ENCODE data around the gene OR4S2.

OR4S2 gene

DNA sequence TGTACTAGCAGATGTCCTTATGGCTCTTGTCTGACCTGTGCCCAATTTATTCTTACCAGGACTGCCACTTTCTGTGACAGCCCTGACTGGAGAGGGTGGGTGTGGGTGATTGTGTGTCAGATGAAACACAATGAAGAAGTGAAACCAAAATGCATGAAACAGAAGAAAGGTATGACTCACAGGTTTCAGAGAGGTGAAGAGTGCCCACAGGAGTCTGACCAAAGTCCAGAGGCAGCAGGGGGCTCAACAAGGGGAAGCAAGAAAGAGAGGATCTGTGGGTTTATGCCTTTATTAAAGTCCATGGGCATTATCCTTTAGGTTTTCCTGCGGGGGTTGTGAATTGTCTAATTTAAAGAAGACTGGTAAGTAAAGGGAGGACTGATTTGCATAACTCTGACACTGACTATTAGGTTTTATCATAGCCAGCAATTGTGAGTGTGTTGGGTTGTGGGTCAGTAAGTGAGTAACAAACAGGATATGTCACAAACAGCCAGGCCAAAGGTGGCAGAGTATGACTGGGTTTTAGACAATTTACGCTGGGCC is 10.0 kb downstream of the OR4S2 start:
- DNase-seq (ENCODE audit: low read depth): no peak
- no peak overlapping the region for H3K4me3 ChIP-seq (ENCODE audit: low read depth, low read length)
- no peak for TF ChIP-seq CTCF (IDR thresholded peaks at IDR 0.05; ENCODE audit: control insufficient read depth, extremely low read depth, insufficient read depth)

DNA sequence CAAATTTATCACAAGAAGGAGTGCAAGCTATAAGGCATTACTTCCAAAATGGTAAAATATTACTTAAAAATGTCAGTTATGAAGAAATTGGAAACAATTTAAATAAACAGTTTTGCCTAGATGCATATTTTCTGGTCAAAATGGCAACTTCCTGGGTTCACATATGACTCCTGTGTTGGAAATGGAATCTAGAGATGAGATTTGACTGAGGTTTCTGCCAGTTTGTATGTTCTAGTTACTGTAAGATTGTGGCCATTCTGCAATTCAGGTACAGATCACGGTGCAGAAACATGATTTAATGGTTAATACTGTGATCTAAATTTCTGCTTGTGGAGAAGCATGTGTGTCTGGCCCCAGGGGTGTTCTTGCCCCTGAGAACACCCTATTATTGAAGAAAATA is 10.5 kb downstream of the OR4S2 start:
- no peak for DNase-seq (ENCODE audit: low read depth)
- H3K4me3 ChIP-seq (ENCODE audit: low read depth, low read length): no peak overlapping the region
- TF ChIP-seq CTCF (IDR thresholded peaks at IDR 0.05; ENCODE audit: control insufficient read depth, extremely low read depth, insufficient read depth): no peak

- DNase-seq (ENCODE audit: low read depth): no peak
- no peak within 1 kb of the TSS for H3K4me3 ChIP-seq (ENCODE audit: low read depth, low read length)
- TF ChIP-seq CTCF (IDR thresholded peaks at IDR 0.05; ENCODE audit: control insufficient read depth, extremely low read depth, insufficient read depth): no peak
These were observed 13.8 kb downstream of the OR4S2 start, which contains the start of gene OR4C6 for GRCh38 chr11:55661901-55662300. TSS of gene OR4C6 (plus strand) at chr11:55662201. CDS start at chr11:55665167, 2,966 bp downstream.

GRCh38 chr11:55669376-55669775 is 21.2 kb downstream of the OR4S2 start:
- no peak for TF ChIP-seq CTCF (IDR thresholded peaks at IDR 0.05; ENCODE audit: control insufficient read depth, extremely low read depth, insufficient read depth)
- no peak for DNase-seq (ENCODE audit: low read depth)
- no peak overlapping the region for H3K4me3 ChIP-seq (ENCODE audit: low read depth, low read length)

- no peak for DNase-seq (ENCODE audit: low read depth)
- no peak overlapping the region for H3K4me3 ChIP-seq (ENCODE audit: low read depth, low read length)
- TF ChIP-seq CTCF (IDR thresholded peaks at IDR 0.05; ENCODE audit: control insufficient read depth, extremely low read depth, insufficient read depth): no peak
These were observed 25.7 kb downstream of the OR4S2 start for GRCh38 chr11:55673860-55674259.

DNA sequence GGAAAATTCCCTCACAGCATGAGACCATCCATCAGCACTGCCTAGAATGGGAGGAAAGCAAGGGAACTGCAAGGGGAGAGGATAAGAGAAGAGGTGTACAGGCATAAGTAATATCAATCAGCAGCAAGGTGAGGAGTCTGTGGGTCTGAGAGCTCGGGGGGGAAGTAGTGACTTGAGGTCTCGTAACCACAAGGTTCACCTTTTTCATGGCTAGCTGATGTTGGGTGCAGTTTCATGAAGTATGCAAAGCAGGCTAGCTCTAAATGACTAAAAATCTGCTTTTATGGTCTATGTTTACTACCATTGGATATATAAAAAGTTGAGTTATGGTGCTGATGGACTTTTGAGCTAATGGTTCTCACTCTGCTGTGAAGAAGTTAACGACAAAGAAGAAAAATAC is 49.7 kb downstream of the OR4S2 start:
- no peak overlapping the region for H3K4me3 ChIP-seq (ENCODE audit: low read depth, low read length)
- no peak for DNase-seq (ENCODE audit: low read depth)
- TF ChIP-seq CTCF (IDR thresholded peaks at IDR 0.05; ENCODE audit: control insufficient read depth, extremely low read depth, insufficient read depth): no peak

GRCh38 chr11:55701429-55701828 is 53.3 kb downstream of the OR4S2 start:
- DNase-seq (ENCODE audit: low read depth): no peak
- H3K4me3 ChIP-seq (ENCODE audit: low read depth, low read length): no peak overlapping the region
- TF ChIP-seq CTCF (IDR thresholded peaks at IDR 0.05; ENCODE audit: control insufficient read depth, extremely low read depth, insufficient read depth): no peak
